HG03432 (cell line): Measurements from ENCODE around the gene LAMA2.

ENCODE experiments used
- ATAC-seq: cut with Tn5 transposase; IDR thresholded peaks from one replicate; pipeline ENCODE4 v1.9.1; 2021; ENCODE audit warnings: mild to moderate bottlenecking, moderate library complexity; ENCODE audit not compliant: unreplicated experiment

The LAMA2 gene

GRCh38 chr6:129416337-129416990 is 533.5 kb downstream of the LAMA2 start:
- no peak for ATAC-seq

DNA sequence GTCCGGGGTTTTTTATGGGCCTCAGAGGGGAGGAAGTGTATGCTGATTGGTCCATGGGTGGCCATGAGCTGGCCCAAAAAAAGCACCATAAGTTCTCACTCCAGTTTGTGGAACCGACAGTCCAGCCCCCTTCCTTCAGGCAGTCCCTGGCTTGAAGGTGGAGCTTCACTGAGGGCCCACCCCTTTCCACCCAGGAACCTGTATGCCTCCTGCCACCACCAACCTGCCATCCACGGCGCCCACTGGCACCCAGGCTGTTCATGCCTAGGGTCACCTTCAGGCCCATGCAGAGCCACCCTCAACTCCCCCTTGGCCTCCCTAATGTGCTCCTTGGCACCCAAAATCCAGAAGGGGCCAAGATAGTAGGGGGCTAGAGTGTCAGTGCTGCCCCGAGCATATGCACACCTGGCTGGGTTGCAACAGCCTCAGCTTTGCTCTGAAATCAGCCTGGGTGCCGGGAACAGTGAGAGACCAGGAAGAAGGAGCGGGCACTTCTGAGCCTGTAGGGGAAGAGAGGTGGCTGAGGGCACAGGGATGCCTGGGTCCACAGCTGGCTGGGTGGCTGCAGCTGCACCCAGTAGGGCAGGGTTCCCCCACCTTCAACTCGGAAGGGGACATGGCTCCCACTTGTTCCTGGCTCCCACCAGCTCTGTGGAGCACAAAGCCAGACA is 534.6 kb downstream of the LAMA2 start:
- no peak for ATAC-seq

DNA sequence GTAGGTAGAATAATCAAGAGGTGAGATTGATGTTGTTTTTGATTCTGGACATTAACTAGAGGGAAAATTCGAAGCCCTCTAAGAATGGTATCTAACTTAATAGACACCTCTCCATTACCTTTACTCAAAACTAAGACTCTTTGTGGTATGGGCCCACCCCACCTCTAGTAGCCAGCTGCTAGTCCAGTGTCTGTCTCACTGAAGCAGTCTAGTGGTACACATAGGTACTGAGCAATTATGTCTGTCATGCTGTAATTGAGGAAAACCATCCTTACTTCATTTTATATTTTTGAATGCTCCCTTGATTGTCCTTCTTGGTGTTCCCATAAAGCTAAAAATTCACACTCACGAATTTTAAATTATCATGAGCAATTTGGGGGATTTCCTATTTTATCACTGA is 536.4 kb downstream of the LAMA2 start:
- no peak for ATAC-seq

DNA sequence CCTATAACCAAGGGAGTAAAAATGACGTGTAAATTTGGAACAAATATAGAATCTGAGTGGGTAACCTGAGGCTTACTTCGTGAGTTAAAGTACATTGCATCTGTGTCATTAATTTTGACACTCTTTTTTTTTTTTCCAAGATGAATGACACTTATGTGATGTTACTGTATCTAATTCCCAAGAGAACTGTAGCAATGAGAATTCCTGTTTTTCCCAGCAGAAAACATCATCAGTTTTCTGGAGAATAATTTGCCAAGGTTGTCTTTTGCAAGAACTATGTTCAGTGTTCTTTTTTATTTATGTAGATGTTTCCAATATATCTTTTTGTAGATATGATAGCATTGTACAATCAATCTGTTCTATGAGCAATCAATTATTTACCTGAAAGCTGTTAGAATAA is 543.4 kb downstream of the LAMA2 start:
- no peak for ATAC-seq

DNA sequence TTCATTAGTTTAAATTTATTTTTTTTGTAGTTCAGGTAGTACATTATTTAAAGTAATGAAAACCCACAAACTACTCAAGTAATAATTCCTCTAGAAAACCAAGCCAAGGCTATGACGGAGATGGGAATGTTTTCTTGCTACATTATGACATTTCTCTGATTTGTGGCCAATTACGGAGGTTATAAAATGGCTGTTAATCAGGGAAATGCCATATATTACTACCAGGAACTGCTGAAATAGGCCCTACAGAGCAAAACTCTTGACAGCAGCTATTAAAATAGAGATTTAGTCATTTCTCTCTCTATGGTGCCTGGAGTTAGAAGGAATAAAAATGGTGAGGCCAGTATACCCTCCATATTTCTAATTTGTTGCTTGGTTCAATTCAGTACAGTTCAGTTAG is 547.0 kb downstream of the LAMA2 start:
- ATAC-seq, result no peak

DNA sequence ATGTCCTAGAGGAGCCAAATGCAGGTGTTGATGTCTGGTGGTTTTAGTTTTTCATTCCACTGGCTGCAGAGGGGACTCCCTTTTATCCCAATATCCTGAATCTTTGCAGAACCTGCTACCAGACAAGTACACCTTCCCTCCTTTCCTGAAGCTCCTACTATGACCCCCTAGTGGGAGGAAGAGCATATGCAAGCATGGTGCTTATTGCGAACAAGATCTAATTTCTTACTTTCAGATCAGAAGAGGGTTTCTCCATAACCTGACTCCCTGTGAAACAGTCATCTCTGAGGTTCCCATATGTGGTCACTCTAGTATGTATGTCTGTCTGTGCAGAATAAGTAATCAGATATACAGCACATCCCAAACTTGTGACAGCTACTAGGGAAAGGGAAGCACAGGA is 549.8 kb downstream of the LAMA2 start:
- no peak for ATAC-seq

GRCh38 chr6:129434091-129434490 is 551.2 kb downstream of the LAMA2 start:
- ATAC-seq, result no peak

- ATAC-seq, result no peak
Measured at GRCh38 chr6:129440691-129441090, 557.8 kb downstream of the LAMA2 start.

DNA sequence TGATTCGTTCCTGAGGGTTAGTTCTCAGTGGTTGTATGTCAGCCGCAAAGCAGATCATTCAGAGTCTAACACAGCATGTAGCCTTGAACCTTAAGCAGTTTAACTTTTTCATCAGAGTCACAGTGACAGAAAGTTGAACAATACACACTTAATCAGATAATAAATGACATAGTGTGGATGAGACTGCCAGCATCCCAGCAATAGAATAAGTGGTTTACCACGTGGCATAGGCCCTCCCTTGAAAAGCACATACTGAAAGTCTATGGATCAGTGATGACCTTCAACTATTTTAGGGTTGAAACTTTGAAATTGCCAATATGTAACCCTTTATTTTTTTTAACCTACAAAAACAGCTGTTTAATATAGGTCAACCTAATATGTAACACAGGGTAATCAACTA is 561.7 kb downstream of the LAMA2 start:
- no peak for ATAC-seq

DNA sequence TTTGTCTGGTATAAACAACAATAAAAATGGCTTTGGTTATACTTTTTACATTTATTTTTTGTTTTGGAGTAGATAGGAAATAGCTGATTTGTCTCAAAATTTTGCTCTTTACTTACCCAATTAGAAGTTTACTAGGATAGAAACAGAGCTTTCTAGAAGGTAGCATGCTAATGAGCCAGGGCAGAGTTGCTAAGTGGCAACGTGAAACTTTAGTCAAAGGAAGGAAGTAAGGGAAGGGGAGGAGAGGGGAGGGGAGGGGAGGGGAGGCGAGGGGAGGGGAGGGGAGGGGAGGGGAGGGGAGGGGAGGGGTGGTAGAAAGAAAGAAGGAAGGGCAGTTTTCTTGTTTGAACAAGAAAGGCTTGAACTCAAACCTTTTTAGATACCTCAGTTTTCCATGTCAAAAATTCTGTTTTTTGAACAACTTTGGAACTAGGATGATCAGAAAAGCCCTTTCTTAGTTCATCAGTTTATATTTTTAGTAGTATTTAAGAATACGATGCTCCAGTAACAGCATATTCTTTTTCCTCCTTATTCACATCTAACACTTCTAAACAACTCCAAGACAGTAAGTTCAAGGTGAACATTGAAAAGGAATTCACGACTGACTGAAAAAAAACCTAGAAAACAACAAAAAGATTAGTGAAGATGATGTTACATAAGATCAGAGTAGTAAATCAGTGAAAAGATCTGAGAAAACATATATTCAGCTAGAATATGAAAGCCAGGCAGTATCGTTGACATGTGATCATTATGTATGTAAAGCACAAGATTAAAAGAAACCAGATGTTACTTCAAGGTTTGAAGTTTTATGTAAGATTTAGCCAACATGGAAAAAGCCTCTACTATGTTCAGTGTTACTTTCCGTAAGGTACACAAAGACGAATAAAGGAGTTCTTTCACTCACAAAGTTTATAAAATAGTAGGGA is 563.6 kb downstream of the LAMA2 start:
- ATAC-seq, result no peak

- ATAC-seq, result no peak
Measured at GRCh38 chr6:129447198-129447565, 564.2 kb downstream of the LAMA2 start.

- ATAC-seq, result peak; percentile 100
Measured at GRCh38 chr6:129448965-129449364, 566.0 kb downstream of the LAMA2 start.

- ATAC-seq, result no peak
Measured at GRCh38 chr6:129451187-129451586, 568.2 kb downstream of the LAMA2 start.

DNA sequence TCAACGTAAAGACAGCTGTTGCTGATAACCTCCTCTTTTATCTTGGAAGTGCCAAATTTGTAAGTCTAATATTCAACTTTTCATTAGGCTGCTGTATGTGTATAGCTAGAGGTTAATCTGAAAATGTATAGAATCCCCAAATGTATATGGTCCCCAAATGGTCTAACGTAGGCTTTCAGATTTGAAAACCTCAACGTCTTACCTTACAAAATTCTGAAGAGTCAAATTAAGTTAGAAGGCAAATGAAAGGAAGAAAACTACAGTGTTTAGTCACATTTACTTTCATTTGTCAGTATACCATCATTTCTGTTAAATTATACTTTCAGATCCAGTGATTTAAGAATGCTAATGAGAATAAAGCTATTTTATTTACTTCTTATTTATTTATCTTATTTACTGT is 570.1 kb downstream of the LAMA2 start:
- no peak for ATAC-seq

GRCh38 chr6:129454488-129454887 is 571.5 kb downstream of the LAMA2 start:
- no peak for ATAC-seq

- no peak for ATAC-seq
Measured at GRCh38 chr6:129455126-129455769, 572.3 kb downstream of the LAMA2 start.

GRCh38 chr6:129460221-129460620 is 577.3 kb downstream of the LAMA2 start:
- ATAC-seq, result no peak

GRCh38 chr6:129469070-129469662 is 586.2 kb downstream of the LAMA2 start:
- peak; percentile 58 for ATAC-seq

- no peak for ATAC-seq
Measured at GRCh38 chr6:129472239-129472638, 589.3 kb downstream of the LAMA2 start.

DNA sequence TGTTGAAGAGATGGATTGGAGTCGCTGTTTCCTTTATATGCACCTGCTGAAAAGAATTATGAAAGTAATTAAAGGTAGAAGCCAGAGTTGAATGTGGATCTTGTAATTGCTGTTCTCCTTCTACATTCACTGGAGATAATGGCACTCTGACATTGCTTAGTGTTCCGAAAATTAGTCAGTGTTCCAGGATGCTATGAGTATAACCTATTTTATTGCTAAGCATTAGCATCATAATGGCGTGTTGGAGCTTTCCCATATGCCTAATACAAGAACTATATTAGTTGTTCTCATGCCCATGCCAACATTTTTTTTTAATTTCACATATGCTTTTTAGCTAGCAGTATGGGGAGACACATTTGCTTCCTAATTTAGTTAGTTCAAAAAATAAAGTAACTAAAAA is 590.6 kb downstream of the LAMA2 start:
- no peak for ATAC-seq
